ENCODE measurements around the gene TSPO. TPM values are rescaled to one million over a fixed set of nuclear protein-coding genes. Genes with fewer than 3 reads are reported as not detected.
"Not testable (repeated sequence)": the region's sequence is repeated elsewhere in the genome, so short reads cannot be mapped to it uniquely, and the experiment has no call there.

The TSPO gene
- polyA plus RNA-seq, 1 donor: 17.5 TPM

- DNase-seq: no peak
- Histone ChIP-seq H3K27ac (ENCODE audit: low read length) (peak overlapping the region; percentile 39), H3K4me3 (ENCODE audit: low read length) (no peak overlapping the region), H3K4me1 (ENCODE audit: control insufficient read depth, insufficient read depth, low read length) (peaks cover 41% of the 10 kb centered on the region), H3K27me3 (ENCODE audit: control insufficient read depth, insufficient read depth, low read length) (no peaks in the 10 kb centered on the region), H3K9me3 (ENCODE audit: control insufficient read depth, low read depth, low read length) (no peaks in the 10 kb centered on the region), H3K36me3 (ENCODE audit: control insufficient read depth, insufficient read depth, low read length) (peaks cover 31% of the 10 kb centered on the region)
- 27% methylated on average over 2 of the region's 16 CpGs for WGBS (ENCODE audit: insufficient coverage, low lambda C conversion rate)
Observed at GRCh38 chr22:43129426-43130425, 21.6 kb upstream of the TSPO start.

- H3K4me1 ChIP-seq (ENCODE audit: control insufficient read depth, insufficient read depth, low read length): peaks cover 31% of the 10 kb centered on the region
- WGBS (ENCODE audit: insufficient coverage, low lambda C conversion rate): no CpG with 5 or more reads among the region's 17 CpGs
- H3K4me3 ChIP-seq (ENCODE audit: low read length): no peak overlapping the region
Observed at GRCh38 chr22:43131773-43132501, 19.4 kb upstream of the TSPO start.

GRCh38 chr22:43133401-43133800 lies 18.0 kb upstream of the TSPO start:
- Histone ChIP-seq H3K27ac (ENCODE audit: low read length) (no peak overlapping the region), H3K4me3 (ENCODE audit: low read length) (no peak overlapping the region), H3K9me3 (ENCODE audit: control insufficient read depth, low read depth, low read length) (no peaks in the 10 kb centered on the region), H3K36me3 (ENCODE audit: control insufficient read depth, insufficient read depth, low read length) (peaks cover 63% of the 10 kb centered on the region), H3K27me3 (ENCODE audit: control insufficient read depth, insufficient read depth, low read length) (no peaks in the 10 kb centered on the region), H3K4me1 (ENCODE audit: control insufficient read depth, insufficient read depth, low read length) (peaks cover 16% of the 10 kb centered on the region)
- no peak for DNase-seq
- WGBS (ENCODE audit: insufficient coverage, low lambda C conversion rate): 100% methylated on average over 1 of the region's 9 CpGs

More at GRCh38 chr22:43131773-43132501, 19.4 kb upstream of the TSPO start:
- Histone ChIP-seq H3K27me3 (ENCODE audit: control insufficient read depth, insufficient read depth, low read length) (no peaks in the 10 kb centered on the region), H3K27ac (ENCODE audit: low read length) (no peak overlapping the region), H3K9me3 (ENCODE audit: control insufficient read depth, low read depth, low read length) (no peaks in the 10 kb centered on the region), H3K36me3 (ENCODE audit: control insufficient read depth, insufficient read depth, low read length) (peaks cover 50% of the 10 kb centered on the region)
- DNase-seq: no peak

GRCh38 chr22:43134553-43134952 lies 16.8 kb upstream of the TSPO start:
- H3K4me1 ChIP-seq (ENCODE audit: control insufficient read depth, insufficient read depth, low read length): peaks cover 8% of the 10 kb centered on the region
- no peak overlapping the region for H3K27ac ChIP-seq (ENCODE audit: low read length)
- peaks cover 71% of the 10 kb centered on the region for H3K36me3 ChIP-seq (ENCODE audit: control insufficient read depth, insufficient read depth, low read length)
- H3K9me3 ChIP-seq (ENCODE audit: control insufficient read depth, low read depth, low read length): no peaks in the 10 kb centered on the region
- no peak overlapping the region for H3K4me3 ChIP-seq (ENCODE audit: low read length)
- WGBS (ENCODE audit: insufficient coverage, low lambda C conversion rate): no CpG with 5 or more reads among the region's 4 CpGs
- no peak for DNase-seq
- H3K27me3 ChIP-seq (ENCODE audit: control insufficient read depth, insufficient read depth, low read length): no peaks in the 10 kb centered on the region

GRCh38 chr22:43135565-43135964 lies 15.8 kb upstream of the TSPO start:
- no peak for DNase-seq
- no peak overlapping the region for H3K4me3 ChIP-seq (ENCODE audit: low read length)
- no peaks in the 10 kb centered on the region for H3K27me3 ChIP-seq (ENCODE audit: control insufficient read depth, insufficient read depth, low read length)
- H3K36me3 ChIP-seq (ENCODE audit: control insufficient read depth, insufficient read depth, low read length): peaks cover 78% of the 10 kb centered on the region
- no peak overlapping the region for H3K27ac ChIP-seq (ENCODE audit: low read length)
- H3K9me3 ChIP-seq (ENCODE audit: control insufficient read depth, low read depth, low read length): no peaks in the 10 kb centered on the region
- no peaks in the 10 kb centered on the region for H3K4me1 ChIP-seq (ENCODE audit: control insufficient read depth, insufficient read depth, low read length)
- no CpG with 5 or more reads among the region's 5 CpGs for WGBS (ENCODE audit: insufficient coverage, low lambda C conversion rate)

GRCh38 chr22:43136255-43136654 lies 15.1 kb upstream of the TSPO start:
- H3K36me3 ChIP-seq (ENCODE audit: control insufficient read depth, insufficient read depth, low read length): peaks cover 82% of the 10 kb centered on the region
- H3K27ac ChIP-seq (ENCODE audit: low read length): no peak overlapping the region
- no peak for DNase-seq
- H3K9me3 ChIP-seq (ENCODE audit: control insufficient read depth, low read depth, low read length): no peaks in the 10 kb centered on the region
- no peak overlapping the region for H3K4me3 ChIP-seq (ENCODE audit: low read length)
- H3K27me3 ChIP-seq (ENCODE audit: control insufficient read depth, insufficient read depth, low read length): no peaks in the 10 kb centered on the region
- WGBS (ENCODE audit: insufficient coverage, low lambda C conversion rate): 90% methylated on average over 2 of the region's 9 CpGs
- H3K4me1 ChIP-seq (ENCODE audit: control insufficient read depth, insufficient read depth, low read length): no peaks in the 10 kb centered on the region

- Histone ChIP-seq H3K36me3 (ENCODE audit: control insufficient read depth, insufficient read depth, low read length) (peaks cover 77% of the 10 kb centered on the region), H3K4me1 (ENCODE audit: control insufficient read depth, insufficient read depth, low read length) (no peaks in the 10 kb centered on the region), H3K27ac (ENCODE audit: low read length) (no peak overlapping the region), H3K27me3 (ENCODE audit: control insufficient read depth, insufficient read depth, low read length) (no peaks in the 10 kb centered on the region), H3K4me3 (ENCODE audit: low read length) (no peak overlapping the region), H3K9me3 (ENCODE audit: control insufficient read depth, low read depth, low read length) (no peaks in the 10 kb centered on the region)
- WGBS (ENCODE audit: insufficient coverage, low lambda C conversion rate): no CpG with 5 or more reads among the region's 10 CpGs
- DNase-seq: no peak
Observed at GRCh38 chr22:43136801-43137200, 14.6 kb upstream of the TSPO start.

GRCh38 chr22:43142880-43143562 lies 8.3 kb upstream of the TSPO start, which contains the start of gene MCAT:
TSS of gene MCAT (minus strand) at chr22:43143398. CDS start at chr22:43143348, 50 bp downstream.
- Histone ChIP-seq H3K27me3 (ENCODE audit: control insufficient read depth, insufficient read depth, low read length) (no peaks in the 10 kb centered on the region), H3K4me3 (ENCODE audit: low read length) (peak within 1 kb of the TSS; percentile 82), H3K9me3 (ENCODE audit: control insufficient read depth, low read depth, low read length) (no peaks in the 10 kb centered on the region), H3K27ac (ENCODE audit: low read length) (peak within 1 kb of the TSS; percentile 38), H3K4me1 (ENCODE audit: control insufficient read depth, insufficient read depth, low read length) (peaks cover 3% of the 10 kb centered on the region), H3K36me3 (ENCODE audit: control insufficient read depth, insufficient read depth, low read length) (peaks cover 26% of the 10 kb centered on the region)
- WGBS (ENCODE audit: insufficient coverage, low lambda C conversion rate): no CpG with 5 or more reads among the region's 83 CpGs
- DNase-seq: peak; percentile 73 to 90

GRCh38 chr22:43144949-43145348 lies 6.4 kb upstream of the TSPO start:
- Histone ChIP-seq H3K4me3 (ENCODE audit: low read length) (no peak overlapping the region), H3K27me3 (ENCODE audit: control insufficient read depth, insufficient read depth, low read length) (no peaks in the 10 kb centered on the region), H3K9me3 (ENCODE audit: control insufficient read depth, low read depth, low read length) (no peaks in the 10 kb centered on the region), H3K4me1 (ENCODE audit: control insufficient read depth, insufficient read depth, low read length) (peaks cover 3% of the 10 kb centered on the region), H3K27ac (ENCODE audit: low read length) (no peak overlapping the region), H3K36me3 (ENCODE audit: control insufficient read depth, insufficient read depth, low read length) (peaks cover 14% of the 10 kb centered on the region)
- DNase-seq: no peak
- WGBS (ENCODE audit: insufficient coverage, low lambda C conversion rate): no CpG with 5 or more reads among the region's 3 CpGs

GRCh38 chr22:43145371-43145770 lies 6.0 kb upstream of the TSPO start:
- H3K4me1 ChIP-seq (ENCODE audit: control insufficient read depth, insufficient read depth, low read length); DNase-seq; H3K4me3 ChIP-seq (ENCODE audit: low read length); H3K9me3 ChIP-seq (ENCODE audit: control insufficient read depth, low read depth, low read length); H3K27ac ChIP-seq (ENCODE audit: low read length); H3K36me3 ChIP-seq (ENCODE audit: control insufficient read depth, insufficient read depth, low read length); H3K27me3 ChIP-seq (ENCODE audit: control insufficient read depth, insufficient read depth, low read length): not testable (repeated sequence)
- WGBS (ENCODE audit: insufficient coverage, low lambda C conversion rate): 93% methylated on average over 5 of the region's 8 CpGs
